GM12891 (cell line): Measurements from ENCODE around the gene CSRP1.

Source experiments
- PAX5 ChIP-seq: IDR thresholded peaks from 2 replicates; pipeline ENCODE4 v1.6.1; 2011; ENCODE audit warnings: low read length, moderate library complexity, mild to moderate bottlenecking; ENCODE audit not compliant: insufficient read depth, severe bottlenecking
- POLR2A ChIP-seq: IDR thresholded peaks from 2 replicates; pipeline ENCODE4 v1.6.1; 2011; ENCODE audit warnings: low read depth, low read length, control low read depth
- POLR2AphosphoS5 ChIP-seq: IDR thresholded peaks from 2 replicates; pipeline ENCODE4 v1.6.1; 2011; ENCODE audit warnings: low read depth, low read length, control low read depth
- POU2F2 ChIP-seq: IDR thresholded peaks from 2 replicates; pipeline ENCODE4 v1.6.1; 2011; ENCODE audit warnings: low read depth, mild to moderate bottlenecking, control low read depth, low read length, moderate library complexity
- TAF1 ChIP-seq: IDR thresholded peaks from 2 replicates; pipeline ENCODE4 v1.6.1; 2011; ENCODE audit warnings: low read depth, low read length, control low read depth

- TF ChIP-seq POLR2AphosphoS5 (no peak), POLR2A (no peak), PAX5 (no peak), TAF1 (no peak), POU2F2 (no peak)
These were observed 62.1 kb downstream of the CSRP1 start for GRCh38 chr1:201444792-201445191.
